GM18858 (cell line): ENCODE results near the gene DTYMK.
"Not testable (repeated sequence)": the region's sequence is repeated elsewhere in the genome, so short reads cannot be mapped to it uniquely, and the experiment has no call there.

Source experiments
- ATAC-seq: cut with Tn5 transposase; IDR thresholded peaks from one replicate; pipeline ENCODE4 v1.9.1; 2021; ENCODE audit not compliant: unreplicated experiment

The DTYMK gene

DNA sequence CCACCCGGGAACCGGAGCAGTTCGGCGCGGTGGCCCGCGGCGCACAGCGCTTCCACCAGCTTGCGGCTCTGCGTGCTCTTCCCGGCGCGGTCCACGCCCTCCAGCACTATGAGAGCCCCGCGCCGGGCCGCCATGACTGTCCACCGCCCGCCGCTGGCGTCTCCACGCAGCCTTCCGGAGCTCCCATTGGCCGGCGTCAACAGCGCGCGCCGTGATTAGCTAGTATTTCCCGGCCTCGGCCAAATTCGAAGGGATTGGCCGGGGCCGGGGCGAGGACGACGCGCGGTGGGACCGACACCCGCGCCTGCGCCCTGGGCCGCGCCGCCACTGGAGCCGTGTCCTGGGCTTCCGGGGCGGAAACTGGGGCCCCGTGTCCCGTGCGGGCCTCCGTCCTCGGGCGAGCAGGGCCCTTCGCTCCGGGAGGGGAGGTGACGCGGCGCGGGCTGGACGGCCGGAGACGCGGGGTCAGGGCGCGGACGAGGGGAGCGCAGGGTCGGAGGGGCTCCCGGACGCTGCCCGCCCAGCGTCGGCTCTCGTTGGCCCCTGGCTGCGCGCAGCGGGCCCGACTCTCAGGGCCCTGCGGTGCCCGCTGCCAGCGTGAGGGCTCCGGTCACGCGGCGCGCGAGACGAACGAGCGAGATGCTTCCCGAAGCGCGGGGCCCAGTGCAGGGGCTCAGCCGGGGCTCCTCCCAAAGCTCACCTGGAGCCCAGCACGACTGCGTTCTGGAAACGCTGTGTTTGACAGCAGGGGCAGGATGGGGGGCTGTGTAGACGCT is at the start of gene DTYMK:
DTYMK (minus strand) TSS at position 166 of the 776 bp plus-strand sequence; CDS start at position 134, 32 bp downstream.
- ATAC-seq = peak; percentile 84

DNA sequence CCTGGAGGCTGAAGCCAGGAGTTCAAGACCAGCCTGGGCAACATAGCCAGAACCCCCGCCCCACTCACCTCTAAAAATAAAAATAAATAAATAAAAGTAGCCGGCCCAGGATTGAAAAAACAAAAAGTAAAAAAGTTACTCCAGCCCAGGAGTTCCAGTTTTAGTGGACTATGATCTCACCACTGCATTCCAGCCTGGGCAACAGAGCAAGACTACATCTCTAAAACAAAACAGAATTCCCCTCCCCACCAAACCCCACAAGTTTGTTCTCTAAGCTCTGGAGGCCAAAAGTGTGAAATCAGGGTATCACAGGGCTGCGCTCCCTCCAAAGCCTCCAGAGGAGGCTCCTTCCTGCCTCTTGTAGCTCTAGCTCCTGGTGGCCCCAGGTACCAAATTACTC is 49.5 kb upstream of the DTYMK start:
- ATAC-seq = no peak

GRCh38 chr2:241734467-241735208 is 48.0 kb upstream of the DTYMK start, which contains the start of gene D2HGDH:
Gene D2HGDH, plus strand, starts transcription at chr2:241734630. Its CDS starts 595 bp downstream, at chr2:241735225.
- ATAC-seq = no peak

DNA sequence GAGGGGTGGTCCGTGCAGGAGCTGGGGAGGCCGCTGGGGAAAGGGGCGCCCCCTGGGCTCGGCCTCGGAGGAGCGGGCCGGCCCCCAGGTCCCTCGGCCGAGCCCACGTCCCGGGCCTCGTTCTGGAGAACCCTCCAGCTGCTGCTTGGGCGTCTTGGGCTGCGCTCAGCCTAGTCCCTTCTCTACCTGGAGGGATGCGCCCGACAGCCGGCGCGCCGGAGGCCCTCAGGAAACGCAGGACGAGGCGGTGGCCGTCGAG is 47.5 kb upstream of the DTYMK start:
- no peak for ATAC-seq

- ATAC-seq = no peak
Measured at GRCh38 chr2:241733391-241734207, 47.0 kb upstream of the DTYMK start.

DNA sequence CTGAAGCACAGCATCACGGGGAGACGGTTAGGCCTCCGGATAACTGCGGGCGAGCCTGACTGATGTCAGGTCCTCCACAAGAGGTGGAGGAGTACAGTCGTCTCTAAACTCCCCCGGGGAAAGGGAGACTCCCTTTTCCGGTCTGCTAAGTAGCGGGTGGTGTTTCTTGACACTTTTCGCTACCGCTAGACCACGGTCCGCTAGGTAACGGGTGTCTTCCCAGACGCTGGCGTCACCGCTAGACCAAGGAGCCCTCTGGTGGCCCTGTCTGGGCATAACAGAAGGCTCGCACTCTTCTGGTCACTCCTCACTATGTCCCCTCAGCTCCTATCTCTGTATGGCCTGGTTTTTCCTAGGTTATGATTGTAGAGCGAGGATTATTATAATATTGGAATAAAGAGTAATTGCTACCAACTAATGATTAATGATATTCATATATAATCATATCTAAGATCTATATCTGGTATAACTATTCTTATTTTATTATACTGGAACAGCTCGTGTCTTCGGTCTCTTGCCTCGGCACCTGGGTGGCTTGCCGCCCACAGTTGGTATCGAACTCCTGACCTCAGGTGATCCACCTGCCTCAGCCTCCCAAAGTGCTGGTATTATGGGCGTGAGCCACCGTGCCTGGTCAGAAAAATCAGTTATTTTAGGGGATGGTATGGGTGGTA is 46.0 kb upstream of the DTYMK start:
- not testable (repeated sequence) for ATAC-seq

- no peak for ATAC-seq
Measured at GRCh38 chr2:241730671-241731293, 44.2 kb upstream of the DTYMK start.

DNA sequence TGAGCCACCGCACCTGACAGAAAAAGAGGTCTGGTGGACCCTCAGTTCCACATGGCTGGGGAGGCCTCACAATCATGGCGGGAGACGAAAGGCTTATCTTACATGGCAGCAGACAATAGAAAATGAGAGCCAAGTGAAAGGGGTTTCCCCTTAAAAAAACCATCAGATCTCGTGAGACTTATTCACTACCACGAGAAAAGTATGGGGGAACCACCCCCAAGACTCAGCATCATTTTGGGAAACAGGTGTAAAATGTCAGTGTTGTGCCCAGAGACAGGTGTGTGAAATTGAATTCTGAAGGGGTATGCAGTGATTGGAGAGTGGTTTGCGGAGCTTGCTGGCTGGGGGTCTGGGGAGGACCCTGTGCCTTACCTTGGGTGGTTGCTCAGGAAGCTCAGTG is 43.3 kb upstream of the DTYMK start:
- no peak for ATAC-seq

DNA sequence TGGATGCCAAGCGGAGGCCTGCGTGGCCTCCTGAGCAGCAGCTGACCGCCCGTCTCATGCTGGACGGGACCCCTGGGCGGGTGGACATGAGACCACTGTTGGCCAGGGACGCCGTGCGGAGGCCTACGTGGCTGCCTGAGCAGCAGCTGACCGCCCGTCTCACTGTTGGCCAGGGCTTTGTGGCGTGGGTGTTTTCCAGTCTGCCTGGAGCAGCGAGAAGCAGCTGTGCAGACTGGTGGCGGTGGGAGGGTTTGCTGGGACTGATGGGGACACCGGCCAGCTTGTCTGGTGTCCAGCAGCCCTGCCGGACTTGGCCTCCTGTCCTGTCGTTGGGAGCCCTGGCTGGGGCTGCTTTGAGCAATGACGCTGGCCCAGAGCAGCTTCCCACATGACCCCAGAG is 42.0 kb upstream of the DTYMK start:
- no peak for ATAC-seq

- ATAC-seq = no peak
Measured at GRCh38 chr2:241728000-241728399, 41.4 kb upstream of the DTYMK start.

- ATAC-seq = no peak
Measured at GRCh38 chr2:241726459-241726858, 39.8 kb upstream of the DTYMK start.

GRCh38 chr2:241724975-241725870 is 38.6 kb upstream of the DTYMK start:
- ATAC-seq = no peak

- ATAC-seq = no peak
Measured at GRCh38 chr2:241724259-241724974, 37.8 kb upstream of the DTYMK start.

DNA sequence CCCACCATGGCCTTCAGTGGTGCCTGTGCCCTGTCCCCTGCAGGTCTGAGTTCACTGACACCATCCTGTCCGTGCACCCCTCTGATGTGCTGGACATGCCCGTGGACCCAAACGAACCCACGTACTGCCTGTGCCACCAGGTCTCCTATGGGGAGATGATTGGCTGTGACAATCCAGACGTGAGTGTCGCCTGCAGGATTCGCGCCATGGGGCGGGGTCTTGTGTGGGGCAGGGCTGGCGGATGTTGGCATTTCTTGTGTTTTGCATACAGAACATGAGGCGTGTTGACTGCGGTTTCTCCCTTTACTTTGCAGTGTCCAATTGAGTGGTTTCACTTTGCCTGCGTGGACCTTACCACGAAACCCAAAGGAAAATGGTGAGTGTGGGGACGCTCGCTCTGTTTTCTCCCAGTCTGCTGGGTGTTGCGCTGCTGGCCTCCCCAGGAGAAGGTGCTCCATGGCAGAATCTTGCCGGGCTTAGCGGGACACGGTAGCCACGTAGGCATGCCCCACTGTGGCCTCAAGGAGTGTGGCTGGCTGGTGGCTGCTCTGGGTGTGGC is 36.4 kb upstream of the DTYMK start:
- no peak for ATAC-seq

- ATAC-seq = no peak
Measured at GRCh38 chr2:241721852-241722251, 35.2 kb upstream of the DTYMK start.

GRCh38 chr2:241720560-241720959 is 33.9 kb upstream of the DTYMK start:
- ATAC-seq = no peak

DNA sequence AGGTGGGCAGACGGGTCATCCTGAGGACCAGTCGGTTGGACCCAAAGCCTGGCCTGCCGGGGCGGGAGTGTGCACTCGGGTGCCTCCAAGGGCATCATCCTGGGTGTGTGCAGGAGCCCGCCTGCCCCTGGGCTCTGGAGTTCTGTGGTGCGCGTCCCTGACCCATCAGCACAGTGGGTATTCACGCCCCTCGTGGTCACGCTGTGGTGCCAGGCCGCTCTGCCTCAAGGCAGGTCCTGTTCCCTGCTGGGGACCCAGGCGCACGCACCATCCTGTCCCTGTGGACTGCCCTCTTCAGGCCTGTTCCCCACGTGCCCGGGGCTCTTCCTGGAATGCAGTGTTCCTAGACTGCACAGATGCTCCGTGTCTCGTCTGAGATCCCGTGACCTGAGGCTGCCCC is 33.5 kb upstream of the DTYMK start:
- no peak for ATAC-seq

DNA sequence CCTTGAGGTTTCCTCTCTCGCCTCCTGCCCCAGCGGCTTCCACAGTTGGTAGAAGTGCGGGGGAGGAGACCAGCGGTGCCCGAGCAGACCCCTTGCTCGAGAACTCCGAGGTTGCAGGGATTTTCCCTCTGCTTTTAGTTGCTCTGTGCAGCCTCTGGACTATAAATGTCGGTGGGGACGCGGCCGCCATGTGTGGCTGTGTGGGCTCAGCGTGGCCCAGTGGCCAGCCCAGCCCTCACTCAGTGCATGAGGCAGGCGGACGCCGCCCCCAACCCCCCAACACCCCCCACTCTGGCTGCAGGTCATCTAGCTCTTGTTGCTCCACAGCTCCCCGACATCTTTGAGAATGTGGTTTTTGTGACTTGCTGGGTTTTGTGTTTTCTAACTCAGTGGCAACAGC is 32.5 kb upstream of the DTYMK start:
- ATAC-seq = no peak

DNA sequence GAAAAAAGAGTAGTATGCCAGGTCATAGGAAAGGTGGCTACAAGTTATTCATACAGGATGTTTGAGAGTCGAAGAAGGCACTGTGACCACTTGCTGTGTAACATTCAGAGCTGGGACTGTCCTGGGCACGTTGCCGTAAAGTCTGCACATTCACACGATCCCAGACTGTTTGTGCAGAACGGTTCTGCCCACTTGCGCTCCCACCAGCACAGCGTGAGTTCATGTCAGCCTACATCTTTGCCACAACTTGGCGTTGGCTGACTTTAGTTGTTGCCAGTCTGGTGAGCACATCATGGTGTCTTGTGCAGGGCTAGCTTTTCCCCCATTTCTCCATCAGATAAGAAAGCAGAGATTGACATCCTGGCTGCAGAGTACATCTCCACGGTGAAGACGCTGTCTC is 22.3 kb upstream of the DTYMK start:
- no peak for ATAC-seq
